ENCODE measurements around the gene TMEM272.

Gene TMEM272

DNA sequence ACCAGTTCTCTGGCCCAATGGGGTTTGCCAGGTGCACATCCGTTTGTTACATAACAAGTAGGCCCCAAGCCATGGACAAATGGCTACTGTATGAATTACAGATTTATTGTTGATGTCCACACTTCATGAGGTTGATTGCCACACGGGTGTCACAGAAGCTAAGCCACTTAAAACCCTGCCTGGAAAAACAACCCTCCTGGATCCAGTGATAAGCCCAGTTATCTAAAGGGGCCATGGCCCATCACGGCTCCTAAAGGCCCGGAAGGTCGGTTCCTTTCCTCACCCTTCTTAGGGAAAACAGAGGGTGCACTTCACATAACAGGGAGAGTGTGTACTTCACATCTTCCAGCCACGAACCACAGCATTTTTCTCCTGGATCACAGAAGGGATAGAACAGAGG lies 4.1 kb downstream of the TMEM272 start:
- TF ChIP-seq, protein P1, sequence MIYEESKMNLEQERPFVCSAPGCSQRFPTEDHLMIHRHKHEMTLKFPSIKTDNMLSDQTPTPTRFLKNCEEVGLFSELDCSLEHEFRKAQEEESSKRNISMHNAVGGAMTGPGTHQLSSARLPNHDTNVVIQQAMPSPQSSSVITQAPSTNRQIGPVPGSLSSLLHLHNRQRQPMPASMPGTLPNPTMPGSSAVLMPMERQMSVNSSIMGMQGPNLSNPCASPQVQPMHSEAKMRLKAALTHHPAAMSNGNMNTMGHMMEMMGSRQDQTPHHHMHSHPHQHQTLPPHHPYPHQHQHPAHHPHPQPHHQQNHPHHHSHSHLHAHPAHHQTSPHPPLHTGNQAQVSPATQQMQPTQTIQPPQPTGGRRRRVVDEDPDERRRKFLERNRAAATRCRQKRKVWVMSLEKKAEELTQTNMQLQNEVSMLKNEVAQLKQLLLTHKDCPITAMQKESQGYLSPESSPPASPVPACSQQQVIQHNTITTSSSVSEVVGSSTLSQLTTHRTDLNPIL (CRISPR knock-in tag; IDR thresholded peaks at IDR 0.05; ENCODE audit: low read depth): no peak
- TF ChIP-seq SNAI2 (CRISPR knock-in tag; IDR thresholded peaks at IDR 0.05): no peak
- no peak for TF ChIP-seq ZNF8 (CRISPR knock-in tag; IDR thresholded peaks at IDR 0.05)
- TF ChIP-seq ZNF565 (CRISPR knock-in tag; conservative IDR thresholded peaks at IDR 0.05; ENCODE audit: low read depth): no peak
- TF ChIP-seq, protein P2, sequence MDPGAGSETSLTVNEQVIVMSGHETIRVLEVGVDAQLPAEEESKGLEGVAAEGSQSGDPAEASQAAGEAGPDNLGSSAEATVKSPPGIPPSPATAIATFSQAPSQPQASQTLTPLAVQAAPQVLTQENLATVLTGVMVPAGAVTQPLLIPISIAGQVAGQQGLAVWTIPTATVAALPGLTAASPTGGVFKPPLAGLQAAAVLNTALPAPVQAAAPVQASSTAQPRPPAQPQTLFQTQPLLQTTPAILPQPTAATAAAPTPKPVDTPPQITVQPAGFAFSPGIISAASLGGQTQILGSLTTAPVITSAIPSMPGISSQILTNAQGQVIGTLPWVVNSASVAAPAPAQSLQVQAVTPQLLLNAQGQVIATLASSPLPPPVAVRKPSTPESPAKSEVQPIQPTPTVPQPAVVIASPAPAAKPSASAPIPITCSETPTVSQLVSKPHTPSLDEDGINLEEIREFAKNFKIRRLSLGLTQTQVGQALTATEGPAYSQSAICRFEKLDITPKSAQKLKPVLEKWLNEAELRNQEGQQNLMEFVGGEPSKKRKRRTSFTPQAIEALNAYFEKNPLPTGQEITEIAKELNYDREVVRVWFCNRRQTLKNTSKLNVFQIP (CRISPR knock-in tag; IDR thresholded peaks at IDR 0.05; ENCODE audit: borderline replicate concordance, low read depth): no peak
- TF ChIP-seq RARB (CRISPR knock-in tag; IDR thresholded peaks at IDR 0.05): no peak
- TF ChIP-seq ZFP3 (CRISPR knock-in tag; IDR thresholded peaks at IDR 0.05): no peak
- TF ChIP-seq ZFP30 (CRISPR knock-in tag; IDR thresholded peaks at IDR 0.05): no peak
- TF ChIP-seq PPARA (CRISPR knock-in tag; IDR thresholded peaks at IDR 0.05; ENCODE audit: borderline replicate concordance): no peak
- no peak for TF ChIP-seq GLIS3 (CRISPR knock-in tag; IDR thresholded peaks at IDR 0.05)
- no peak for TF ChIP-seq ZNF70 (CRISPR knock-in tag; IDR thresholded peaks at IDR 0.05)
- no peak for TF ChIP-seq BACH2 (CRISPR knock-in tag; IDR thresholded peaks at IDR 0.05; ENCODE audit: borderline replicate concordance)
- TF ChIP-seq, protein P3, sequence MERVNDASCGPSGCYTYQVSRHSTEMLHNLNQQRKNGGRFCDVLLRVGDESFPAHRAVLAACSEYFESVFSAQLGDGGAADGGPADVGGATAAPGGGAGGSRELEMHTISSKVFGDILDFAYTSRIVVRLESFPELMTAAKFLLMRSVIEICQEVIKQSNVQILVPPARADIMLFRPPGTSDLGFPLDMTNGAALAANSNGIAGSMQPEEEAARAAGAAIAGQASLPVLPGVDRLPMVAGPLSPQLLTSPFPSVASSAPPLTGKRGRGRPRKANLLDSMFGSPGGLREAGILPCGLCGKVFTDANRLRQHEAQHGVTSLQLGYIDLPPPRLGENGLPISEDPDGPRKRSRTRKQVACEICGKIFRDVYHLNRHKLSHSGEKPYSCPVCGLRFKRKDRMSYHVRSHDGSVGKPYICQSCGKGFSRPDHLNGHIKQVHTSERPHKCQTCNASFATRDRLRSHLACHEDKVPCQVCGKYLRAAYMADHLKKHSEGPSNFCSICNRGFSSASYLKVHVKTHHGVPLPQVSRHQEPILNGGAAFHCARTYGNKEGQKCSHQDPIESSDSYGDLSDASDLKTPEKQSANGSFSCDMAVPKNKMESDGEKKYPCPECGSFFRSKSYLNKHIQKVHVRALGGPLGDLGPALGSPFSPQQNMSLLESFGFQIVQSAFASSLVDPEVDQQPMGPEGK (CRISPR knock-in tag; IDR thresholded peaks at IDR 0.05; ENCODE audit: borderline replicate concordance): no peak
- no peak for TF ChIP-seq ZC3H10 (CRISPR knock-in tag; IDR thresholded peaks at IDR 0.05)
- TF ChIP-seq ISL1 (CRISPR knock-in tag; IDR thresholded peaks at IDR 0.05): no peak
- TF ChIP-seq, protein P4, sequence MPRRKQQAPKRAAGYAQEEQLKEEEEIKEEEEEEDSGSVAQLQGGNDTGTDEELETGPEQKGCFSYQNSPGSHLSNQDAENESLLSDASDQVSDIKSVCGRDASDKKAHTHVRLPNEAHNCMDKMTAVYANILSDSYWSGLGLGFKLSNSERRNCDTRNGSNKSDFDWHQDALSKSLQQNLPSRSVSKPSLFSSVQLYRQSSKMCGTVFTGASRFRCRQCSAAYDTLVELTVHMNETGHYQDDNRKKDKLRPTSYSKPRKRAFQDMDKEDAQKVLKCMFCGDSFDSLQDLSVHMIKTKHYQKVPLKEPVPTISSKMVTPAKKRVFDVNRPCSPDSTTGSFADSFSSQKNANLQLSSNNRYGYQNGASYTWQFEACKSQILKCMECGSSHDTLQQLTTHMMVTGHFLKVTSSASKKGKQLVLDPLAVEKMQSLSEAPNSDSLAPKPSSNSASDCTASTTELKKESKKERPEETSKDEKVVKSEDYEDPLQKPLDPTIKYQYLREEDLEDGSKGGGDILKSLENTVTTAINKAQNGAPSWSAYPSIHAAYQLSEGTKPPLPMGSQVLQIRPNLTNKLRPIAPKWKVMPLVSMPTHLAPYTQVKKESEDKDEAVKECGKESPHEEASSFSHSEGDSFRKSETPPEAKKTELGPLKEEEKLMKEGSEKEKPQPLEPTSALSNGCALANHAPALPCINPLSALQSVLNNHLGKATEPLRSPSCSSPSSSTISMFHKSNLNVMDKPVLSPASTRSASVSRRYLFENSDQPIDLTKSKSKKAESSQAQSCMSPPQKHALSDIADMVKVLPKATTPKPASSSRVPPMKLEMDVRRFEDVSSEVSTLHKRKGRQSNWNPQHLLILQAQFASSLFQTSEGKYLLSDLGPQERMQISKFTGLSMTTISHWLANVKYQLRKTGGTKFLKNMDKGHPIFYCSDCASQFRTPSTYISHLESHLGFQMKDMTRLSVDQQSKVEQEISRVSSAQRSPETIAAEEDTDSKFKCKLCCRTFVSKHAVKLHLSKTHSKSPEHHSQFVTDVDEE (CRISPR knock-in tag; IDR thresholded peaks at IDR 0.05): no peak
- no peak for TF ChIP-seq ESRRG (CRISPR knock-in tag; IDR thresholded peaks at IDR 0.05)
- TF ChIP-seq, protein P5, sequence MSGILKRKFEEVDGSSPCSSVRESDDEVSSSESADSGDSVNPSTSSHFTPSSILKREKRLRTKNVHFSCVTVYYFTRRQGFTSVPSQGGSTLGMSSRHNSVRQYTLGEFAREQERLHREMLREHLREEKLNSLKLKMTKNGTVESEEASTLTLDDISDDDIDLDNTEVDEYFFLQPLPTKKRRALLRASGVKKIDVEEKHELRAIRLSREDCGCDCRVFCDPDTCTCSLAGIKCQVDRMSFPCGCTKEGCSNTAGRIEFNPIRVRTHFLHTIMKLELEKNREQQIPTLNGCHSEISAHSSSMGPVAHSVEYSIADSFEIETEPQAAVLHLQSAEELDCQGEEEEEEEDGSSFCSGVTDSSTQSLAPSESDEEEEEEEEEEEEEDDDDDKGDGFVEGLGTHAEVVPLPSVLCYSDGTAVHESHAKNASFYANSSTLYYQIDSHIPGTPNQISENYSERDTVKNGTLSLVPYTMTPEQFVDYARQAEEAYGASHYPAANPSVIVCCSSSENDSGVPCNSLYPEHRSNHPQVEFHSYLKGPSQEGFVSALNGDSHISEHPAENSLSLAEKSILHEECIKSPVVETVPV (CRISPR knock-in tag; IDR thresholded peaks at IDR 0.05): no peak
- no peak for TF ChIP-seq CSDC2 (CRISPR knock-in tag; IDR thresholded peaks at IDR 0.05)
- no peak for ATAC-seq

DNA sequence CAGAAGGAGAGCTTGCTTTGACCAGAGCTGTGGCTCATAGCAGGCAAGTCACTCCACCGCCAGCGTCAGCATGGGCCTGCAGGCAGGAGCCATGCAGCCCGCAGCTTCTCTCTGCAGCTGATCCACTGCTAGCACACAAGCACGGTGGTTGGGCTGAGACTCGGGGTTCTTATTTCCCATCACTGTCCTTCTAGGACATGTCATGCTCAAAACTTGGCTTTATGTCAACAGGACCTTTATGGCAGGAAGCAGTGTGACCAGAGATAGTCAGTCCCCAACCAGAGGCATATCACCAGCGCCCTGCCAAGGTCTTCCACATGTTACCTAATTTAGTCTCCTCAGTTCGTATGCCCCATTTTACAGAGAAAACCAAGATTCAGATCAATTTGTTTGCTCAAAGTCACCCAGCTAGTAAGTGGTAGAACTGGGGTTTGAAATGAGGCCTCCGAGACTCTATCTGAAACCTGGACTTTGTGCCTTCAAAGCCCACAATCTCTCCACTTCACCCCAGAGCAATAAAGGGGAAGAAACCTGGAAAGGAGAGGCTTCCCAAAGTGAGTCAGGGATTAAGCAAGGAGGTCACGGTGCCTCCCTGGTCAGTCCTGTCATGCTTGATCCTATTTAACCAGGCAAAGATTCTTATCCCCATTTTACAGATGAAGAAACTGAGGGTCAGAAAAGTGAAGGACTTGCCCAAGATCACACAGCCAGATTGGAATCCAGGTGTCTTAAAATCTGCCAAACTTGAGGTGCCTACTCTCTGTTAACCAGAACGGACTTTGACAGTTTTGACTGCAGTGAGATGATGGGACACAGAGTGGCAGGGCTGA lies 5.1 kb downstream of the TMEM272 start:
- no peak for ATAC-seq
- no peak for TF ChIP-seq ZC3H10 (CRISPR knock-in tag; IDR thresholded peaks at IDR 0.05)
- TF ChIP-seq, protein P5 (CRISPR knock-in tag; IDR thresholded peaks at IDR 0.05): no peak
- no peak for TF ChIP-seq GLIS3 (CRISPR knock-in tag; IDR thresholded peaks at IDR 0.05)
